Body of pancreas (tissue), 4 donors: ENCODE measurements around the gene PTPN6.

Experiments used
- POLR2A ChIP-seq, 3 donors: fragments of 450-650 bp; IDR thresholded peaks; one replicate each; pipeline ENCODE4 v1.6.1; 2016; ENCODE audit warnings: antibody characterized with exemption in 3 of 3, mild to moderate bottlenecking in 2 of 3
- TF ChIP-seq, protein P1 (sequence below), 7 experiments: fragments of 450-650 bp in 4 of 7; fragments of 200-600 bp in 3 of 7; sonication (generic) in 3 of 7; IDR thresholded peaks; one replicate each; pipeline ENCODE4 v1.5.1; 2016 to 2019; ENCODE audit warnings: antibody characterized with exemption in 7 of 7

DNA sequence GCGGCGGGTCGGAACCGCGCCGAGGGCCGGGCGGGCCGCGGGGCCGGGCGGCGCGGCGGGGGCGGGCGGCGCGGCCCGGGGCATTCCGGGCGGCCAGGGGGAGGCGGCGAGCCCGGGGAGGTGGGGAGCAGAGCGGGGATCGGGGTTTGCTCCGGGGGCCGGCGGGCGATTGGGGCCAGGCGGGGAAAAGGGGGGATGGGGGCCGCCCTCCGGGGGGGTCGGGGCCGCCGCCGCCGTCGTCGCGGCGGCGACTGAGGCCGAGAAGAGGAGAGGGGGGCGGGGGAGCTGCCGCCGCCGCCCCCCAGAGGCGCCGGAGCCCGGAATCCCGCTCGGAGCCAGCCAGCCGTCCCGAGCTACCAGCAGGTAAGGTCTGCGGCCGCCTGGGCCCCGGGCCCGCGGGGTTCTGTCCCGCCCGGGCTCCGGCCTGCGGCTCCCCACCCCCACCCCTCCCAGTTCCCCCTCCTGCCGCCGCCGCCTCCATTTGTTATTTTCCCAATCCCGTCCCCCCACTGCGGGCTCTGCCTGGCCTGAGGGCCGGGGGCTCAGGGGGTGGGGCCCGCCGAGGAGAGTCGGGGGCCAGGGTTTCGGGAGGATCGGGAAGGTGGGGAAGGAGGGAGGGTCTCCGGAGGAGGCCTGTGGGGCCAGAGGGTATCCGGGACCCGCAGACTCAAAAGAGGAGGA, 23.0 kb upstream of the PTPN6 start:
- TF ChIP-seq, protein P1, sequence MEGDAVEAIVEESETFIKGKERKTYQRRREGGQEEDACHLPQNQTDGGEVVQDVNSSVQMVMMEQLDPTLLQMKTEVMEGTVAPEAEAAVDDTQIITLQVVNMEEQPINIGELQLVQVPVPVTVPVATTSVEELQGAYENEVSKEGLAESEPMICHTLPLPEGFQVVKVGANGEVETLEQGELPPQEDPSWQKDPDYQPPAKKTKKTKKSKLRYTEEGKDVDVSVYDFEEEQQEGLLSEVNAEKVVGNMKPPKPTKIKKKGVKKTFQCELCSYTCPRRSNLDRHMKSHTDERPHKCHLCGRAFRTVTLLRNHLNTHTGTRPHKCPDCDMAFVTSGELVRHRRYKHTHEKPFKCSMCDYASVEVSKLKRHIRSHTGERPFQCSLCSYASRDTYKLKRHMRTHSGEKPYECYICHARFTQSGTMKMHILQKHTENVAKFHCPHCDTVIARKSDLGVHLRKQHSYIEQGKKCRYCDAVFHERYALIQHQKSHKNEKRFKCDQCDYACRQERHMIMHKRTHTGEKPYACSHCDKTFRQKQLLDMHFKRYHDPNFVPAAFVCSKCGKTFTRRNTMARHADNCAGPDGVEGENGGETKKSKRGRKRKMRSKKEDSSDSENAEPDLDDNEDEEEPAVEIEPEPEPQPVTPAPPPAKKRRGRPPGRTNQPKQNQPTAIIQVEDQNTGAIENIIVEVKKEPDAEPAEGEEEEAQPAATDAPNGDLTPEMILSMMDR (IDR thresholded peaks at IDR 0.05), result no peak
- no peak for TF ChIP-seq POLR2A (IDR thresholded peaks at IDR 0.05)
